GM18861 (cell line): ENCODE data around the gene LRCH1.
A peak's percentile ranks its signal among the peaks of the same experiment; 100 is the strongest.

ENCODE experiments used
- ATAC-seq: cut with Tn5 transposase; IDR thresholded peaks from one replicate; pipeline ENCODE4 v1.9.1; 2021; ENCODE audit not compliant: unreplicated experiment

Gene LRCH1

GRCh38 chr13:46531953-46532352 lies 21.0 kb upstream of the LRCH1 start:
- peak; percentile 59 for ATAC-seq

GRCh38 chr13:46535002-46535401 lies 18.0 kb upstream of the LRCH1 start:
- no peak for ATAC-seq

DNA sequence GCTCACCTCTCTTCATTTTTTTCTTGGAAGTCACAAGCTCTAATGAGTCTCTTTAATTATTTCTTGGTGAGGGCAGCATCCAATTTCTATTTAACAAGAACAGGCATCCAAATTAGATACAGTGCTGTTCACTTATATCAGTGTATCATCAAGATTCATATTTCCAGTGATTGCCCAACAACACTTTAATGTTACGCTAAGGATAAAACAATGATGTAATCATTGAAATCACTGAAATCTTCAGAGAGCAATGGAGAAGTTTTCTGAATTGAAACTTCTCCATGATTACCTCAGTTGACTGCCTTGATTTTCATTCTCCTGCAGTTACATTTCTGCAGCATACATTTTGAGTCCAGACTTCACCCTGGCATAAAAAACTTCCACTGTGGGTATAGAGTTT lies 17.1 kb upstream of the LRCH1 start:
- ATAC-seq = no peak

- no peak for ATAC-seq
Measured at GRCh38 chr13:46536341-46536740, 16.6 kb upstream of the LRCH1 start.

DNA sequence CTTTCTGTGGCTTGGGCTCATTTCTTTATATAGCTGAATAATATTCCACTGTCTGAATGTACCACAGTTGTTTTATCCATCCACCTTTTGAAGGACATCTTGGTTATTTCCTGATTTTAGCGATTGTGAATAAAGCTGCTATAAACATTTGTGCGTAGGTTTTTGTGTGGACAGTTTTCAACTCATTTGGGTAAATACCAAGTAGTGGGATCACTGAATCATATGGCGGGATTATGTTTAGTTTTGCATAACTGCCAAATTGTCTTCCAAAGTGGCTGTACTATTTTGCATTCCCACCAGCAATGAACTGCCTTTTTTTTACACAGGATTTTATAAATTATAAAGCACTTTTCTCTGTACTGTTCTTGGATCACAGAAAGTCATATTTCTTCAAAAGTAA lies 13.7 kb upstream of the LRCH1 start:
- ATAC-seq = no peak

DNA sequence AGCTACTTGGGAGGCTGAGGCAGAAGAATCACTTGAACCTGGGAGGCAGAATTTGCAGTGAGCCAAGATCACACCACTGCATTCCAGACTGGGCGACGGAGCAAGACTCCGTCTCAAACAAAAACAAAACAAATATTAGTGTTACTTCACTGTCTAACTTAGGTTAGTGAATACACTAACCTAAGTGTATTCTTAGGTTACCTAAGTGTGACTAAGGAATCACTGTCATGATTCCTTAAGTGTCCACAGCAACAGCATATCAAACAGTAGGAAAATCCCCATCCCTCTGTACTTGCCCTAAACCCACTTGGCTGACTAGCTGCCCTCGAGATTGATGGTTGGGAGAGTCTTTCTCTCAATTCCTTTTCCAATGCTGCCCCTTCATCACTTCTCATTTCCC lies 11.8 kb upstream of the LRCH1 start:
- no peak for ATAC-seq

GRCh38 chr13:46542833-46543232 lies 10.1 kb upstream of the LRCH1 start:
- no peak for ATAC-seq

DNA sequence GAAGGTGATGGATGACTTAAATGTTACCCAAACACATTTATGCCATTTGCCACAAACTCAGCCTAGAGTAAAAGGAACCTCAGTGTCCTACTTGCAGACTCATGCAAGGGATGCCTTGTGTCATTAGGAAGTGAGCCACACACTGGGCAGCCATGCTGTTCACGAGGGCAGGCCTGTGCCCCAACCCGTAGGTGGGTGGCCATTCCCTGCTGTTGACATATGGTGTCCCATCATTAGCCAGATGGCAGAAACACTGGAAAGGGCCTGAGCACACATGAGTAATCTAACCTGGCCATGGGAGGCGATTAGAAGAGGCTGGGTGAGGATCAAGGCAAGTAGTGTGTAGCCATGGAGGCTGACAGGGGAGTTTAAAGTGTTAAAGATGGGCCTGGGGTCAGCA lies 9.7 kb upstream of the LRCH1 start:
- no peak for ATAC-seq

DNA sequence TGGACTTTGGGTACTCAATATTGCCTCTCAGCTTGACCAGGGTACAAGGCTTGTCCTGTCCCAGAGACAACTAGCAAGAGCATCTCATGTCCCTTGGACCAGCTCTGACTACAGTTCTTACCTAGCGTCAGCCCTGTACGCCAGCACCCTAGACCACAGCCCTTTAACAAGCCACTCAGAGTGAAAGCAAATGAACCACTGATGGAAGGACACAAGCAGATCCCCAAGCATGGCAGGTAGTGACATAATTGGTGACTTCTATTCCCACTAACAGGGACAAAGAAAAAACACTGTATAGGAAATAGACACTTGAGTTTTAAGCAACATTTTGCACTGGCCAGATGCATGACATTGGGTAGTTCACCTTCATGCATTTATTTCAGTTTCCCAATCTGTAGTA lies 8.8 kb upstream of the LRCH1 start:
- peak; percentile 63 for ATAC-seq

DNA sequence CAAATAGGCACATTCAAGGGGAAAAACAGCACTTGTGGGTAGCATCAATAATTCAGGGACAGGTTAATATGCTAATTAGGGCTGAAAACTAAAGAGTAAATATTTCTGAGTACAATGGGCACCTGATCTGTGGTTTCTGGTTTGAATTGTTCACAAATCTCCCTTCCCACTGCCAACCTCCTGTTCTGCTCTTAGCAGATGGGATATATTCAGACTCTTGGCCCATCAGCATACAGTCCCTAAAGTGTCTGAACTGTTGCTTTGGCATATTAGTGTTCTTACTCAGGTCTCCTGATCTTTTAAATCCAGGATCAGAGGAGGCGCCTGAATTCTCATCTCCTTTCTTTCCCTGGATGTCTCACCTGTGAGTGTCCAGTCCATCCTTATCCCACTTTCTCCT lies 8.2 kb upstream of the LRCH1 start:
- no peak for ATAC-seq

- ATAC-seq = no peak
Measured at GRCh38 chr13:46546084-46546768, 6.7 kb upstream of the LRCH1 start.

DNA sequence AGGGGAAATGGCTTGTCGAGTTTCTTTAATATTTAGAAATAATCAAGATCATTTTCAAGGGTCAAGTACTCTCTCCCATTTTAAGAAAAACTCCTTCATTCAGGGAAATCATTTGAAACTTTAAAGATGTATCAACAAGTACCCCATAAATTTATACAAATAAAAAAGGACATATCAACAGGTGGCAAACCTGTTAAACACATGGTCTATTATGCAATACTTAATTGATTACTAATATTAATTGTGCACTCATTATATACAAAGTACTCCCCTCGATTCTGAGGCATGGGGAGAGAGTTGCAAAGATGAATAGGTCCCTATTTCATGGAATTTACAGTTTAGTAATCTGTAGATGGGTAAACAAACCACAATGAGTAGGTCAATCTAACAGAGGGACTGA lies 2.1 kb upstream of the LRCH1 start:
- ATAC-seq = no peak

DNA sequence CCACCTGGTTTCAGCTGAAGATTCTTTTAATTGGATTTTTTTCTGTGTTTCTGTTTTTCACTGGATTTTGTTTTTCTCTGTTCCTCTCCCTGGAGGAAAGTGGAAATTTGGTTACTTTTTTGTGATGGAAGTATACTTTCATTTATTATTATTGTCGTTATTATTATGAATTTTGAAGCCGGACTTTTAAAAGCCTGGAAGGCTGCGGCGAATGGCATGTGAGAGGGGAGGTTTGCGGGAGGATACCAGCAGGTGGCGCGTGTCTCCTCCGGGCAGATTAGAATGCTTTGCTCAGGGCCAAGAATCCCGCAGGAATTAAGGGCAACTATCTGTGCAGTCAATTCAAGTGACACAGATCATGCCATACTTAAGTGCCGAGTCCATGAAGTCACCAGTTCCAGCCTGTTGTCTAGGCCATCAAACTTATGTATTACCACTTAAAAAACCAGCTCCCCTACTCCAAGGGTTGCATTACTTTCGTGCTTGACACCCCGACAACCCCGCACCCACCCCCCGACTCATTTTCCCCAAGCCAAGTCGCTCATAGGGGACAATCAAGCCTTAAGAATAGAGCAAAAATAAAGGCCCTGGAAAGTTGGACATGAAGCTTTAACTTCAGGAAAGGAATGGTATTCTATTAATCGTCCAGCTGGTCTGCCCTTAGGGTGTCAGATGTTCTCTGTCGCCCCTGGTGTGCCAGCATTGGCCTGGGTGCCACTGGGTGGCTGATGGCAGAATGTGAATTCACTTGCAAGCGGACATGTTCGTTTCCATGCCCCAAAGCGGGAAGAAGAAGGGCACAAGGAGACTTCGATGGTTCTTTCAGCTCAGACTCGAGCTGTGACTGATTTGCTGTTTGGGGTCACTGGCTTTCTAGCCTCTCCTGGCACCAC lies 1.3 kb upstream of the LRCH1 start:
- no peak for ATAC-seq

- no peak for ATAC-seq
Measured at GRCh38 chr13:46552303-46552682, 677 bp upstream of the LRCH1 start.

DNA sequence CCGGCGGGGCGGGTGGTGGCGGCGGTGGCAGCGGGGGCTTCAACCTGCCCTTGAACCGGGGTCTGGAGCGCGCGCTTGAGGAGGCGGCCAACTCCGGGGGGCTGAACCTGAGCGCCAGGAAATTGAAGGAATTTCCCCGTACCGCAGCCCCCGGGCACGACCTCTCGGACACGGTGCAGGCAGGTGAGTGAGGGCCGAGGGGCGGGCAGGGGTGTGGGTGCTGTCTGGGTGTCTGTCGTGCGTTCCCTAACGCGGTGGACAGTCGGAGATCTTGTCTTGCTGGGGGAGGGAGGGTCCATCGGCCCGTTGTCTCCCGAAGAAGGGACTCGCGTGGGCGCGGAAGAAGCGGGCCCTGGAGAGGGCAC lies 533 bp downstream of the LRCH1 start:
- no peak for ATAC-seq

- ATAC-seq = peak; percentile 33
Measured at GRCh38 chr13:46553886-46554858, 1.2 kb downstream of the LRCH1 start.

GRCh38 chr13:46554951-46555350 lies 2.0 kb downstream of the LRCH1 start:
- no peak for ATAC-seq

DNA sequence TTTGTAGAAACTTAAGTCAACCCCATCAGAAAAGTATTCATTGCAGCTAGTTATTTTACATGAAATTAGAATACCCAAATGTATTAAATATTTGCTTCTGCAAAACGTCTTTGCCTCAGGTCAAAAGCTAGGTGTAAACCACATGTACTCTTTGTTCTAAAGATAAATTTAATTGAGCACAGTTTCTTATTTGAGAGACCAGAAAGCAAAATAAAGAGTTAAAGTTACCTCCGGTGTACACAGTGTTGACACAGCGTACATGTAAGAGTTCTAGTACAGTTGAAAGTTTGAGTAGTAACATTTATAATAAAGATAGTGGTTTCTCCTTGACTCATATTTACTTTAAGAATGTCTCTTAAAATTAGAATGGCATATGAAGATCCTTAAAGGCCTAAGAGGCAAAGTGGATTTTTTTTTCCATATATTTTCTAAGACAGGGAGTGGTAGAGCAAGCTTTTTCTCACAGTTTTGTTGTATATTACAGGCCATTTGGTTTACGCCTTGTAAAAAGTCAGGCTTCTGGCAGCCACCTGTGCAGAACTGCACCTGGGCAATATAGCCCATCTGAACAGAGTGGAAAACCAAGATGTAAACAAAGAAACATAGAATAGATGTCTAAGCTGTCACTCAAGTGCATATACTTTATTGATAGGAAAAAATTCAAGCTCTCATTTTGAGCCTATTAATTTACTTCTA lies 2.9 kb downstream of the LRCH1 start:
- no peak for ATAC-seq

GRCh38 chr13:46556418-46556779 lies 3.4 kb downstream of the LRCH1 start:
- ATAC-seq = no peak

- no peak for ATAC-seq
Measured at GRCh38 chr13:46559272-46559805, 6.4 kb downstream of the LRCH1 start.

DNA sequence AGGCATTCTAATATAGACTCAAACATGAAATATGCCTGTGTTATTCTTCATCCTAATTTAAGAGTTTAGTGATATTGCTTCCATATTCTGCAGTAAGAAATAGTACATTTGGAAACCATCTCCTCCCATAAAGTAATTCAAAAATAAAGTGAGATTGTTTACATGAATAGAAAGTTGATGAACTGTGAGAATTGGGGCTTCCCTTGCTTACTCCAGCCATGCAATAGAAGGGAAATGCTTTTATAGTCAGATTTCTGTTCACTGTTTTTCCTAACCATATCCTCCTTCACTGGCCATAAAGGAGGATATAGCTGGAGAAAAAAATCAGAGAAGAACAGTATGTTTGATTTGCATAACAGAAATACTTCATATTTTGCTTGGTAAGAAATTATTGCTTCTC lies 7.8 kb downstream of the LRCH1 start:
- ATAC-seq = no peak
